Nephron (organoid): Measurements from ENCODE around the gene CSNK2B.

Experiments used
- H3K27ac Mint-ChIP-seq, 3 experiments: 2 replicates each; pipeline ENCODE4 v1.8.0; 2020; ENCODE audit warnings: mixed read lengths in 3 of 3, mild to moderate bottlenecking in 2 of 3, moderate library complexity in 1 of 3
- H3K27me3 Mint-ChIP-seq: 2 replicates; pipeline ENCODE4 v1.8.0; 2021; ENCODE audit warnings: low read depth, mild to moderate bottlenecking, moderate library complexity, mixed read lengths
- H3K36me3 Mint-ChIP-seq: 2 replicates; pipeline ENCODE4 v1.8.0; 2020; ENCODE audit warnings: low read depth, mixed read lengths
- H3K4me1 Mint-ChIP-seq: 2 replicates; pipeline ENCODE4 v1.8.0; 2020; ENCODE audit warnings: mixed read lengths
- H3K4me3 Mint-ChIP-seq, 3 experiments: 2 replicates each; pipeline ENCODE4 v1.8.0; 2020; ENCODE audit warnings: mild to moderate bottlenecking in 3 of 3, mixed read lengths in 3 of 3, moderate library complexity in 2 of 3
- H3K9me3 Mint-ChIP-seq: 2 replicates; pipeline ENCODE4 v1.8.0; 2020; ENCODE audit warnings: mixed read lengths
- CTCF ChIP-seq, 3 experiments: fragments of 200-600 bp; sonication (generic); IDR thresholded peaks; one replicate each; pipeline ENCODE4 v1.5.0; 2021; ENCODE audit warnings: antibody characterized with exemption in 3 of 3; ENCODE audit not compliant: unreplicated experiment in 3 of 3

CSNK2B gene

GRCh38 chr6:31665501-31666336 is at the start of gene CSNK2B:
TSS of gene CSNK2B (plus strand) at chr6:31666080. CDS start at chr6:31666832, 752 bp downstream.
- no peak for TF ChIP-seq CTCF (IDR thresholded peaks at IDR 0.05; ENCODE audit: unreplicated experiment in 3 of 3)
- H3K4me3 Mint-ChIP-seq, result peak within 1 kb of the TSS; percentile 93 to 97 (median 95)
- no peaks in the 10 kb centered on the region for H3K27me3 Mint-ChIP-seq
- H3K27ac Mint-ChIP-seq, result peak within 1 kb of the TSS; percentile 97 to 99 (median 99)
- H3K4me1 Mint-ChIP-seq, result peaks cover 47% of the 10 kb centered on the region
- H3K36me3 Mint-ChIP-seq, result peaks cover 54% of the 10 kb centered on the region
- H3K9me3 Mint-ChIP-seq, result no peaks in the 10 kb centered on the region

GRCh38 chr6:31617010-31617409 is 48.9 kb upstream of the CSNK2B start:
- H3K36me3 Mint-ChIP-seq, result peaks cover under 1% of the 10 kb centered on the region
- H3K9me3 Mint-ChIP-seq, result no peaks in the 10 kb centered on the region
- H3K27ac Mint-ChIP-seq, result peak overlapping the region; percentile 78 to 94 (median 86)
- no peaks in the 10 kb centered on the region for H3K27me3 Mint-ChIP-seq
- TF ChIP-seq CTCF (IDR thresholded peaks at IDR 0.05; ENCODE audit: unreplicated experiment in 3 of 3), result no peak
- H3K4me3 Mint-ChIP-seq, result peak overlapping the region; percentile 43 to 71 (median 58)
- H3K4me1 Mint-ChIP-seq, result peaks cover 18% of the 10 kb centered on the region

- Mint-ChIP-seq H3K27ac (peak overlapping the region; percentile 91 to 99 (median 98)), H3K4me3 (peak overlapping the region; percentile 86 to 90 (median 87)), H3K4me1 (peaks cover 23% of the 10 kb centered on the region), H3K36me3 (peaks cover 25% of the 10 kb centered on the region), H3K27me3 (no peaks in the 10 kb centered on the region), H3K9me3 (no peaks in the 10 kb centered on the region)
- no peak for TF ChIP-seq CTCF (IDR thresholded peaks at IDR 0.05; ENCODE audit: unreplicated experiment in 3 of 3)
Observed at GRCh38 chr6:31619805-31620585, 45.9 kb upstream of the CSNK2B start.

GRCh38 chr6:31620586-31621319 is 45.1 kb upstream of the CSNK2B start, which contains the start of gene PRRC2A:
TSS of gene PRRC2A (plus strand) at chr6:31620715. CDS start at chr6:31622790, 2,075 bp downstream.
- Mint-ChIP-seq H3K27me3 (no peaks in the 10 kb centered on the region), H3K36me3 (peaks cover 32% of the 10 kb centered on the region), H3K9me3 (no peaks in the 10 kb centered on the region), H3K4me3 (peak within 1 kb of the TSS; percentile 90 to 96 (median 96)), H3K4me1 (peaks cover 21% of the 10 kb centered on the region), H3K27ac (peak within 1 kb of the TSS; percentile 96 to 99 (median 99))
- TF ChIP-seq CTCF (IDR thresholded peaks at IDR 0.05; ENCODE audit: unreplicated experiment in 3 of 3), result no peak

DNA sequence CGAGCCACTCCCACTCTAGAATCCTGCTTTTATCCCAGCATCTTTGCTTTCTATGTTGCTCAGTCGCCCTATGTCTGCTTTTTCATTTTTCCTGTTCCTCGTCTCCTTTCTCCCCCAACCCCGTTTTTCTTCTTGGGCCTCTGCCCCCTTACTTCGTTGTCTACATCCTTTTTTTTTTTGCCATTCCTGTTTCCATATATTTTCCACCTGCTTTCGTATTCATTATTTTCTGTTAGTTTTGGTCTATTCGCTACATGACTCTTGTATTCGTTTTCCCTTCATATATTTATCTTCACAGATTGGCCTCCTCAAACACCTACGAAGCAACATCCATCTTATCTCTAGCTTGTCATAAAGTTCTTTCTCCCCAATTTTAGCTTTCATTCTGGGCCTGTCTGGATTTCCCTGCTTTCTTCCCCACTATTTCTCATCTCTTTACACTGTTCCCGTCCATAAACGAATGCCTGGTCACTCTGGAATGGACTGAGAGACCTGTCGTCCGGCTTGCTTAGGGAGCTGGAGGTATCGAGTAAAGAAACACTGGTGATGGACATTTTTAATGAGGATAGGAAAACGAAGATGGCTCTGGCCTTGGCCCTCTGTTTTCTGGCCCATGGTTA is 44.5 kb upstream of the CSNK2B start:
- Mint-ChIP-seq H3K27ac (peak overlapping the region; percentile 96 to 99 (median 99)), H3K36me3 (peaks cover 39% of the 10 kb centered on the region), H3K4me3 (peak overlapping the region; percentile 90 to 96 (median 96)), H3K9me3 (no peaks in the 10 kb centered on the region), H3K27me3 (no peaks in the 10 kb centered on the region), H3K4me1 (peaks cover 20% of the 10 kb centered on the region)
- no peak for TF ChIP-seq CTCF (IDR thresholded peaks at IDR 0.05; ENCODE audit: unreplicated experiment in 3 of 3)
